NCI-H2196 treated with DMSO at 0.1 percent for 48 hours (cell line): Measurements from ENCODE around the gene BPTF.
"Not testable (repeated sequence)": the region's sequence is repeated elsewhere in the genome, so short reads cannot be mapped to it uniquely, and the experiment has no call there.

Experiments used
- DNase-seq: peaks from one replicate; lab custom pipeline; 2025; ENCODE audit not compliant: unreplicated experiment; lab: John Stamatoyannopoulos, UW

Gene BPTF

DNA sequence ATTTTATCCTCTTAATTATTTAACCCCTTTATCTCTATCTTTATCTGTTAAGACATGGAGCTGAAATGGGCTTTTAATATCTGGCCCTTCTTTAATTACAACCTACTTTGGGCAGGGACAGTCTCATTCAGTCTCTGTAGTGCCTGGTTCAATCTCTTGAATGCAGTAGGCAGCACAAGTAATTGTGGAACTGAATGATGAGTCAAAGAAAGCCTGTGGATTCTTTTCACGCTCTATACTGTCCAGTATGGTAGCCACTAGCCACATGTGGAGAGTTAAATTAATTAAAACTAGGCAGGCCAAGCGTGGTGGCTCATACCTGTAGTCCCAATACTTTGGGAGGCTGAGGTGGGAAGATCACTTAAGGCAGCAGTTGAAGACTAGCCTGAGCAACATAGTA is 9.3 kb downstream of the BPTF start:
- no peak for DNase-seq

DNA sequence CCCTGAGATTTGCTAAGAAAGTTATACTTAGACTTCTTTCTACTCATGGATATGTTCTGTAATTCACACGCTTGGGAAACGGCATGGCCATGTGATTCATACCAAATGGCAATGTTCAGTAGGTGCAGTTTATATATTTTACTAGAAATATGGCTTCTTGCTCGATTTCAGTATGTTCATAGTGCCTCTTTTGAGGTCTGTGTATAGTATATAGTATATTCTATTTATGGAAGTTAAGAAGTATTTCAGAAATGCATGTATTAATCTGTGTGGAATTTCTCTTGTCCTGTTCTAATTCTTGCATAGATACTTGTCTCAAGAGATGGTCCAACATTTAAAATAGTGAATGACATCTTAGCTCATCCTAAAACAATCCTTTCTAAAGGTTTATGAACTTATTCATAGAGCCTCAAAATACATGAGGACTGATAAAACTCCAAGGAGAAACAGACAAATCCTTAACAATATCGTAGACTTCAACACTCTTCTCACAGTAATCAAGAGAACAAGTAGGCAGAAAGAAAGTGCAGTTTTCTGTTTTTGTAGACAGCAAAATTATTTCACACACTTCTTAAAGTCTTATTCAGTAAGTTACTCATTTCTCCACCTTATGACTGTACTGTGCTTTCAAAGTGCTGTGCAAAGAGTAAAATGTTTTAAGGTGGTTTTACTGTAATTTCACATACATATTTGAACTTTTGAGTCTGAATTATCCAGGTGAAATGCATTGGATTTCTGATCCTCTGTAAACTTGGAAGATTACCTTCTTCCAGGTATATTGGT is 11.1 kb downstream of the BPTF start:
- DNase-seq = no peak

DNA sequence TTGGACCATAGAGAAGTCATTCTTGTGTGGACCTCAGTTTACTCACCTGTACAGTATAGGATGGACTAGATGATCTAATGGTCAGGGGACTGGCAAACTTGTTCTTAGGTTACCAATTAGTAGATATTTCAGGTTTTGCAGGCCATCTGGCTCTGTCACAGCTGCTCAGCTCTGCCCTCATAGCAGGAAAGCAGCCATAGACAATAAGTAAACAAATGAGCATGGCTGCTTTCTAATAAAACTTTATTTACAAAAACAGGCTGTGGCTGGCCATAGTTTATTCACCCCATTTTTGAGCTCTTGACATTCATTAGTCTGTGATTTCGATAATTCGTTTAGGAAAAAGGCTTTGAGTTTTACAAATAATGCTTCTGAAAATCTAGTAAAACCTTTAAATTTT is 12.7 kb downstream of the BPTF start:
- DNase-seq = no peak

DNA sequence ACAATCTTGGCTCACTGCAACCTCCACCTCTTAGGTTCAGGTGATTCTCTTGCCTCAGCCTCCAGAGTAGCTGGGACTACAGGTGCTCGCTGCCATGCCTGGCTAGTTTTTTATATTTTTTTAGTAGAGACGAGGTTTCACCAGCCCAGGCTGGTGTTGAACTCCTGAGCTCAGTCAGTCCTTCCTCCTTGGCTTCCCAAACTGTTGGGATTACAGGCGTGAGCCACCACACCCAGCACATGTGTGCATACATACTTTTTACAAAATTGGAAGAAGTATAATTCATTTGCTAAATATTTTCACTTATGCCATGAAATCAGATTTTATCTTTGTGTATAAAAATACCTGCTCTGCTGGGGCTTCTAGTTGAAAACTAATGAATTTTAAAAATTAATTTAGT is 13.2 kb downstream of the BPTF start:
- DNase-seq = no peak

DNA sequence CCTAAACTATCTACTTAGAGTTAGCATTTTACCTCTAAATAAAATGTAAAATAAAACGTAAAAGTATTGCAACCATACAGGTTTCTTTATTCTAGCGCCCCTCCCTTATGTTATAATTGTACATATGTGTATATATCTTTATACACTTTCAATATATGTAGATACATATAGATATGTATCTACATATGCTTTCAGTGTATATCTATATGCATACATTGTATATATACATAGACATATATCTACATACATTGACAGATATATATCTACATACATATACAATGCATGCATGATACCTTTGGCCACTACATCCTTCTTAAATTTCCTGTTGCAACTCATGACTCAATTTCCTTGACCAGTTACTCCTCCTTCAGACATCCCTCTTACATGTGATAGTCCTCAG is 16.7 kb downstream of the BPTF start:
- no peak for DNase-seq

DNA sequence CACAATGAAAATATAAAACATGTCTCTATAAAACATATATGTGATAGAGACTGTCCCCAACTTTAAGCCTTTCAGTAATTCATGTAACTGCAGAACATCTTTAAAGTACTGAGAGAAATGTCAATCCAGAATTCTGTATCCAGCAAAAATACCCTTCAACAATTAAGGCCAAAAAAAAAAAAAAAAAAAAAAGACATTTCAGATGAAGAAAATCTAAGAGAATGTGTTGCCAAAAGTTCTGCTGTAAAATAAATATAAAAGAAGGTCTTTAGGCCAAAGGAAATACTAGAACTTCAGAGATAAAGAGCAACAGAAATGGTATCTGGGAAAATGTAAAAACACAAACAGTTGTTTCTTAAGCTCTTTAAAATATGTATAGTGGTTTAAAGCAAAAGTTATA is 17.3 kb downstream of the BPTF start:
- DNase-seq = no peak

DNA sequence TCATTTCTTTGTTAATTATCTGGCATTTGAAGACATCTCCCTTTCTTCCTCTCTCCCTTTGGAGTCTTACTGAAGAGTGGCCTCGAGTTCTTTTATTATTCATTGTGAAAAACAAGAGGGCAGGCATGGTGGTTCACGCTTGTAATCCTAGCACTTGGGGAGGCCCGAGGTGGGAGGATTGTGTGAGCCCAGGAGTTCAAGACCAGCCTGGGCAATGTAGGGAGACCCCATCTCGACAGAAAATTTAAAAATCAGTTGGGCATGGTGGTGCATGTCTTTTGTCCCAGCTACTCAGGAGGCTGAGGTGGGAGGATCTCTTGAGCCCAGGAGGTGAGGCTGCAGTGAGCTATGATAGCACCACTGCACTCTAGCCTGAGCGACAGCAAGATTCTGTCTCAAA is 20.1 kb downstream of the BPTF start:
- DNase-seq = no peak

DNA sequence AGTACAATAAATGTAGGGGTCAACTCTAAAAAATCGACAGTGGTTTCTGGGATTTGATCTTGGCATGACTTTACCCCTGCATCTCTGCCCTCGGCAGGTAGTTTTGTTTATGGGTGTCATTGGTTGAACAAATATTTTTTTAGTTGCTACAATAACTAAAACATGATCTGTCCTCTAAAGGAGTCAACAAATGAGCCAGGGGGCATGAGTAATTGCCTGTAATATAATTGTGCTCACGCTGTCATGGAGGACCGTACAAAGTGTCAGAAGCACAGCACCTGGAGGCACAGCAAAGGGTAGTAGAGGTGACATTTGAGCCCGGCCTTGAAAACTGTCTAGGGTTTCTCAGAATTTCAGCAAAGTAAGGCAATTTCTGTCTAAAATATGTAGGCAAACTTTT is 22.9 kb downstream of the BPTF start:
- not testable (repeated sequence) for DNase-seq

DNA sequence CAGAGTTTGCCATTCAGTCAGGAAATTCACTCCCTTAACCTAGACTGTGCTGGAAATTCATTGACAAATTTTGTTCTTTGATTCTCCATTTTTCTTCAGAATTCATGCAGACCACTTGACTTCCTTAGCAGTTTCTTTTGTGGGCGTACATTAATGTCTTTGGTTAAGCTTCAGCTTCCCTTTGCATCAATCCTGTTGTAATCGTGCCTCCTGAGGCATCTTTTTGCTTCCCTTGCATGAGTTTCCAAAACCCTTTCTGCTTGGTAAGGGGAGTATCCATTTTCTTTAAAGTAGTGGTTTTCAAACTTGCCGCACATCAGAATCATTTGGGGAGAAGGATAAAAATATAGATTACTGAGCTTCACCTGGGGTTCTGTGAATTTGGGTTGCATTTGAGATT is 23.5 kb downstream of the BPTF start:
- DNase-seq = not testable (repeated sequence)

DNA sequence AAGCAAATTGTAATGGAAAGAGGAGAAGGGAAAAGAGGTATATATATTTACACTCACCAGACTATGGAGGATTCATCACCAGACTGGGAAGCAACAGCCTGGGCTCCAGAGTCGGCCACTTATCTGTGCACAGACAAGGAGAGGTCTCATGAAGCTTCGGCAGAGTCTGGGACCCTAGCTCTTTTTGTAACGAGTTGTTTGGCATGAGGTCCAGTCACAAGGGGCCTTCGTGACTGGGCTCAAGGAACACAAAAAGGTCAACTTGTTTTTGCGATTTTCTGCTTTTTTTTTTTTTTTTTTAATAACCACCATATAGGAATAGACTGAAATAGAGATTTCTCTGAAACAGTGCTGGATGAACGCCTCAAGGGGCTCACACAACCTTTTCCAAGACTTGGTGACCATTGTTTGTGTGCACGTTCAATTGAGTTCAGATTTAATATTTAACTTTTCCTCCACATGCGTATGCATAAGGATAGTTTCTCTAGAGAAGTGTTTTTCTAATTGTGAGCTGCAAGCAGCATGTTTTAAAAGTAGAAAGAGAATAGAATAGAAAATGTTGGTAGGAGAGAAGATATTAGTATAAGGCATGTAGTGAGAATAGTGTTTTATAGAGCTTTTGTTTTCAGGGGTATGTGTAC is 25.8 kb downstream of the BPTF start:
- no peak for DNase-seq

DNA sequence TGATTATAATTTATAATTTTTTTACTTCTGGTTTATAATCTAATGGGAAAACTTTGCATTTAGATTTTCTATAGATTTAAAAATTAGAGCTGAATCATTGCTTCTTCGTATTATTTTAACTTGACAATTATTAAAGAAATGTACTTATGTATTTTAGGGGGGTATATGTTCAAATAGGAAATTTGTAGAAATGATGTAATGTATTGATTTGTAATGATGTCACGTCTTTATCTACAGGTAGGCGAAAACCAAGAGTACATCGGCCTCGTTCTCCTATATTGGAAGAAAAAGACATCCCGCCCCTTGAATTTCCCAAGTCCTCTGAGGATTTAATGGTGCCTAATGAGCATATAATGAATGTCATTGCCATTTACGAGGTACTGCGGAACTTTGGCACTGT is 28.4 kb downstream of the BPTF start:
- DNase-seq = no peak

DNA sequence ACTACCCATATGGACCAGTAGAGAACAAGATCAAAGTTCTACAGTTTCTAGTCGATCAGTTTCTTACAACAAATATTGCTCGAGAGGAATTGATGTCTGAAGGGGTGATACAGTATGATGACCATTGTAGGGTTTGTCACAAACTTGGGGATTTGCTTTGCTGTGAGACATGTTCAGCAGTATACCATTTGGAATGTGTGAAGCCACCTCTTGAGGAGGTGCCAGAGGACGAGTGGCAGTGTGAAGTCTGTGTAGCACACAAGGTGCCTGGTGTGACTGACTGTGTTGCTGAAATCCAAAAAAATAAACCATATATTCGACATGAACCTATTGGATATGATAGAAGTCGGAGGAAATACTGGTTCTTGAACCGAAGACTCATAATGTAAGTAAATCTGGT is 29.1 kb downstream of the BPTF start:
- no peak for DNase-seq

DNA sequence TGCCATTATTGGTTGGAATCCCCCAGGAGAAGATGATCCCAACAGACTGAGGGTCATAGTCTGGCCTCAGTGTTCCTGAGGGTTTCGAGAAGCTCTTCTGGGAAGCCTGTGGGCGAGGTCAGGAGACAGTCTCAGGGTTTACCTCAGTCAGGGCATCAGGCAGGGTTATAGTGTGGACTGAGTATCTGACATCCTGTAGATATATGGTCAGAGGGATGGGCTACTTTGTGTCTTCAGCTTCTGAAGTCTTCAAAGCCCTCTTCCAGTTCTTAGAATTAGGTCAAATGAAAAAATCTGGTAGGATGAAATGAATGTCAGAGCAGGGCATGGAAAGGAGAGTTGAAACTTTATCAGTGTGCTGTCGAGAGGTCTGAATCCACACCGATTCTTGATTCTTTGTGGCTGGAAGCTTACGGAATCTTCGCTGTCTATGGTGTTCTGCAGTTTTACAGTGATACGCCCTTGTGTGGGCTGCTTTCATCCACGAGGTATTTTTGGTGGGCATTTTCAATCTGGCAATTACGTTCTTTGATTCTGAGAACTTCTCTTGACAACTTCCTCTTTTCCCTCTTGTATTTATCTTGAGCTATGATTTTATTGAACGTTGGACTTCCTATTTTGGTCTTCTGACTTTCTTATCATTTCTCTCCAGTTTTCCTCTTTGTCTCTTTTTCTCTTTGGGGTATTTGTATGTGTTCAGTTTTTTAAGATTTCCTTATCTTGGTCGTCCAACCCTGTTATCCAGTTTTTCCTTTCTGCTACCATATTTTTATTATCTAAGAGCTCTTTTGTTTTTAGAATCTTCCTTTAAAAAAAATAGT is 30.4 kb downstream of the BPTF start:
- DNase-seq = no peak

DNA sequence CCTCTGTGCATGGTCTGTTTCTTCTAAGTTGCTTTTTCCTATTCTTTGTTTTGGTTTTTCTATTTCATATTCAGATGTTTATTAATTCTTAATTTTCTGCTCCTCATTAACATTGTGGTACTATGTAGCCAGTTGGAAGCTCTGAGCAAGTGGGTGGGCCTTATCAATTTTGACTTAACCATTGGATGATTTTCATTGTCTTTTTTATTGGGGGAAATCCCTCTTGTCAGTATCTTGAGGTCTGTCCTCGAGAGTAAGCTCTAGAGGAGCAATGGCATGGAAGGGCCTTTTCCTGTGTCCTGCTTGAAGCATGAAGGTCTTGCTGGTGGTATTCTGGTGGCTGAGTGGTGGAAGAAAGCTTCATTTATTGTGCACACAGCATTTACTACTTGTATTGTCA is 31.1 kb downstream of the BPTF start:
- not testable (repeated sequence) for DNase-seq

DNA sequence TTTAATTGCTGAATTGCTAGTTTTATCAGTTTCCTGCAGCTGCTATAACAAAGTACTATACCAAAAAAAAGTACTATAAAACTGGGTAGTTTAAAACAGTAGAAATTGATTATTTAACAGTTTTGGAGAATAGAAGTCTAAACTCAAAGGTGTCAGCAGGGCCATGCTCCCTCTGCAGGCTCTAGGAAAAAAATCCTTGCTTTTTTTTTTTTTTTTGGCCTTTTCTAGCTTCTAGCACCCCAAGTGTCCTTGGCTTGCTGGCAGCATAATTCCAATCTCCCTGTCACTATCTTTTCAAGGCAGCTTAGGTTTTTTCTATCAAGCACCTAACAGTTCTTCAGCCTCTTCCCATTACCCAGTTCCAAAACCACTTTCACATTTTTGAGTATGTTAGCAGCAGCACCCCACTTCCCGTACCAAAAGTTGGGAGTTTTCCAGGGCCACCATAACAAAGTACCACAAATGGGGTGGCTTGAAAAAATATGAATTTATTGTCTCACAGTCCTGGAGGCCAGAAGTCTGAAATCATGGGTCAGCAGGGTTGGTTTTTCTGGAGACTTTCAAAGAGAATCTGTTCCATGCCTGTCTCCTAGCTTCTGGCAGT is 37.4 kb downstream of the BPTF start:
- no peak for DNase-seq

DNA sequence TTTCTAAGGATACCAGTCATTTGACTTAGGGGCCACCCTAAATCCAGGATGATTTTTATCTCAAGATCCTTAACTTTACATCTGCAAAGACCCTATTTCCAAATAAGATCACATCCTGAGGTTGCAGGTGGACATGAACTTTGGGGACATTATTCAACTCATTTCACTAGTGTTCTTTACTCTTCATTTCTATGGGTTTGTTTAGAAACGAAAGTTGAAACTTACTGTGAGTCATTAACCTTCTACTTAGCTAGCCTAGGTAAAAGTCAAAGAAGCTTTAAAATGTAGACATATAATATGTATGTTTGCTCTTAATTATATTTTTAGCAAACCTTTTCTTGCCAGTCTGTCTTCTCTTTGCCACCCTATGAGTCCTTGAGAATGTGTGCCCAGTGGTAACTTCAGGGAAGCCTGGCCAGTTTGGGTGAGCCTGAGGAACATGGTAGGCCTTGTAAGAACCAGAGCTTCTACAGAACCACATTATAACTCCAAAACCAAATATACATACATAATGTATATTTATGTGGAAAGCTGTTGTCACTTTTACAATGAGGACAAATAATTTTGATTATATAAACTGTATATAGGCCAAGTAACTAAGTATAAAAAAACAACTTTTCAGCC is 38.4 kb downstream of the BPTF start:
- no peak for DNase-seq

DNA sequence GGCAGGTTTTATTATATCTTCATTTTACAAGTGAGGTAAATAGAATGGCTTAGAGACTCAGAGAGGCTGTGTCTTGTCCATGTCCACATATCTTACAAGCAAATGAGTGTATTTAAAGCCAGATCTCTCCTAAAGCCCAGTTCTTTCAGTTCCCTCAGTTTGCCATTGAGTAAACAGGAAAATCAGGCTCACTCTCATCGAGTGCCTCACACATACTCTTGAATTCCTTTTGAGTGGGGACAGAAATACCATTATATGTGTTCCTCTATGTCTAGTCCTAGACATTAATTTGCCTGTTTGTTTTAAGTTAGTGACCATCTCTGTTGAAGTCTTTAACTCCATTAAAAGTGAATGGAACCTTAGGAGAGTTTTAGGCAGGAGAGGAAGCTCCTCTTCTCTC is 40.1 kb downstream of the BPTF start:
- no peak for DNase-seq

DNA sequence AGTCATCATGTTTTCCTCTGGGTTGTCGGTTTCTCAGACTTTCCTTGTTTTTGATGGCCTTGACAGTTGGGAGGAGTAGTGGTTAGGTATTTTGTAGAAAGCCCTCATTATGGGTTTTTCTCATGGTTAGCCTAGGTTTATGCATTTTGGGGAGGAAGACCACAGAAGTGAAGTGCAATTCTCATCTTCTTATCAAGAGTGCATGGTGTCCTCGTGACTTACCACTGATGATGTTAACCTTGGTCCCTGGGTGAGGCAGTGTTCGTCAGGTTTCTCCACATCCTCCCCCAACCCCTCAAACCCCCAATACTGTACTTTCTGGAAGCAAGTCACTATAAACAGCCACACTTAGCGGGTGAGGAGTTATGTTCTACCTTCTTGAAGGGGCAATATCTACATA is 42.3 kb downstream of the BPTF start:
- DNase-seq = no peak

DNA sequence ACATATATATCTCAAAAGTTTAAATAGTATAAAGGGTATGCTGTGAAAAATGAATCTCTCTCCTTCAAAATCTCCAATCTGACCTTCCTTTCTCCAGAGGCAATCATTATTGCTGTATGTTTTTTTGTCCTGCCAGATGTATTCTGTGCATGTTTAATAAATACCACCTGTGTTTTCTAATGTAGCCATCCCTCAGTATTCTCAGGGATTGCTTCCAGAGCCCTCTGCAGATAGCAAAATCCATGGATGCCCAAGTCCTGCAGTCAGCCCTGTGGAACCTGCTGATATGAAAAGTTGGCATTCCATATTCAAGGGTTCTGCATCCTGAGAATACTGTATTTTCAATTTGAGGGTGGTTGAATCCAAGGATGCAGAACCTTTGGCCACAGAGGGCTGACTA is 42.9 kb downstream of the BPTF start:
- no peak for DNase-seq

DNA sequence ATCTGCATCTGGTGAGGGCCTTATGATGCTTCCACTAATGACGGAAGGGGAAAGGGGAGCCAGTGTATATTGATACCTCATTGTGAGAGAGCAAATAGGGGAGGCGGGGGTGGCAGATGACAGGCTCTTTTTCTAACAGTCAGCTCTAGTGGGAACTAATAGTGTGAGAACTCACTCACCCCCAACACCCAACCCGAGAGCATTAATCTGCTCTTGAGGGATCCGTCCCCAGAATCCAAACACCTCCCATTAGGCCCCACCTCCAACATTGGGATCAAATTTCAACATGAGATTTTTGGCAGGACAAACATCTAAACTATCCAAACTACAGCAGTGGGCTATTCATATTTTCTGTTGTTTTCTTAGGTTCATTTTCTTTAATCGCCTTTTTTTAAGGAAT is 54.4 kb downstream of the BPTF start:
- DNase-seq = no peak

DNA sequence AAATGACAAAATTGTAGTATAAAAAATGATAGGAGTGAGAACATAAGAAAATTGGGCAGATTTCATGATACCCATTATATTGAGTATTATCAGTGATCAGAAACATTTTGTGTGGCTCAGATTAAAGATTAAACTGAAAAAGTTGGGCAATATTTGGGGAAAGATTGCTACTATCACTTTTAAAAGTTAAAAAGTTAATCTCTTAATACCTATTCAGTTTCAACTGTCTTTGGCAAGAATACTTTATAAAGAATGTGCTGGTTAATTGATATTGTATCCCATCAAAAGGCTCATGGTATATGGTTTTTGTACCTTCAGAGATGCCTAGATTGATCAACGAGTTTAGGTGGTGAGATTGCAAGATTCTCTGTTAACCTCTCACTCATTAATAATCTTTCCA is 55.8 kb downstream of the BPTF start:
- no peak for DNase-seq
